ENCODE results near the gene ARID3B.

Gene ARID3B

DNA sequence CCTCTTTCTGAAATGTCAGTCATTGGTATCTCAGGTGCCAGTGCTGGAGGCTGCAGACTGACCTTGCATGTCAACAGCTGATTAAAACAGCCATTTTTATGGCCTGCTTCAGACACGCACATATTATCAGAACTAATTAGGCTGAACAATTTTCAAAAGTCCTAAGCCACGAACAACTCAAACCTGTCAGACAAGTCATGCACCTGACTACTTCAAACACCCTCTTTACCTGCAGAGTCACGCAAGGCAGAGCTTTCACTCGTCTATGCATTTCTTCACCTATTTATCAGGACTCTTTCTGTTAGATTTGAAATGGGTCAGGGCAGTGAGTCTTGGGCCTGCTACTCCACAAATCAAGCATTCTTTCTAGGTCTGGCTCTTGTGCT is 101.3 kb downstream of the ARID3B start:
- DNase-seq (ENCODE audit: low read depth) = no peak

DNA sequence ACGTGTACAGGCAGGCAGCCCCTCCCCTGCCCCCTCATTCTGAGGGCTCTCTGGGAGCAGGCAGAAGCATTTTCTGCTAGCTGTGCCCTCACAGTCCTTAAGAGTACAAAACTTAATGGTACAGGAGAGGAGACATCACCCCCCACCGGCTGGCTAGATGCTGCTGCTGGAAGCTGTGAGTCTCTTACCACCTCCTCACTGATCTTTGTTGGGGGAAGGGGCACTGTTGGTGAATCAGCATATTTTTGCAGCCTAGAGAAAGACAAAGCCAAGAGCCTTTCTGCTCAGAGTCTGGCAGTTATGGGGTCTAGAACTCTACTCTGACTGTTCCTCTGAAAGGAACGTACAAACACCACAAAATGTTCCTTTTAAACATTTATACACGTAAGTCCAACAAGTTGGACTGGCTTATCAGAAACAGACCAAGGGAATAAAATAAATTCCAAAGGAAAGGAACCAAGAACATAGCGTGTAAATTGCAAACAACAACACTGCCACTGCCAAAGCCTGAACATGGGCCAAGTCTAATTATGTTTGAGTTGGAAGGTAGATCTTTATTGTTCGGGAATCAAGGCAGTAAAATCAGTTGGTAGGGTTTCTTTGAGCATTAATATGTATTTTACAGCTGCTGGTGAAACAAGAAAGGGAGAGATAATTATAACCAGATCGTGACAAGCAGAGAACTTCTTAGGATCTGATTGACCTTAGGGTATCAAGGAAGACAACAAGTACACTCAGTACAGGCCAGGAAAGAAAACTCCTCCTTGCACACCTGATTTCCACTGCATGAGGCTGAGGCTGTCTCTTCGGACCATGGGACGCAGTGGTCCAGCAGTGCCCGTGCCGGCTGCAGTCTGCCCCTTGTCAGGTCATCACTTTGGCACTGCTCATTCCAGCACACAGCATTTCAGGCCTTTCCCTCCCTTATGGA is 102.0 kb downstream of the ARID3B start:
- DNase-seq (ENCODE audit: low read depth) = no peak

DNA sequence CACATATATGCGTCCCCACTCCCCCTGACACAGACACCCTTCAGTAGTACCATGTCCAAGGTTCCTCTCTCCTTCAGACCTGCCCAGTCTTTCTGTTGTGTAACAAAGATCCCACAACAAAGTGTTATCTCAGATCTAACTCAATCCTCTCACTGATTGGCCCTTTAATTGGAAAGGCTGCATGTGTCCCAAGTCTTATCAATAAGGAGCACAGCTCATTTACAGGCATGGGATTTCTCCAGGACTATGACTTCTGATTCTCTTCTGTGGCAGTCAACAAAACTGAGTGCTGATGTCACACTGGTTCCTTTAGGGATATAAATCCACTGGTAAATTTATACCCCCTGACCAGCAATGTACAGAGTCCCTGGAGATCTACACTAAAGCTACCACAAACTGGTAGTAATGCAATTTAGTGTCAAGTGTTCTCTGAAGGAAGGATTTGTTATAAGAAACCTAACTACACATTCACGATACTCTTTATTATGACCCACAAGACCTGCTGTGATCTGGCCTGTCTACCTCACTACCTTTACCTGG is 102.7 kb downstream of the ARID3B start:
- DNase-seq (ENCODE audit: low read depth) = no peak

DNA sequence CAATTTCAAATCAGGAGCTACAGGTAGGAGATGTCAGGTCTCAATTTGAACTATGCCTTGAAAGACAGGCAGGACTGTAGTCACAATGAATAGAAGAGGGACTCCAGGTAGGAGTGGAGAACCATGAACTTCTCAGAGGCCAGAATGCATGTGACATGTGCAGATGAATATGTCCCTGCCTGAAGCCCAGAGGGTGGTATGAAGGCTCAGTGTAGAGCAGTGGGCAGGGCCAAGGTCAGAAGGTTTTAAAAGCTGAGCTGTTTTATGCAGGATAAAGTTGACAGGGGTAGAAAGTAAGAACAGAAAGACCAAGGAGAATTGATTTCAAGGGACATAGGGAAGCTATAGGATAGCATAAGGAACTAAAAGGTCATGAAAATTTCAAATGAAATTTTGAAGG is 105.5 kb downstream of the ARID3B start:
- DNase-seq (ENCODE audit: low read depth) = no peak

Data from stimulated activated CD8-positive, alpha-beta memory T cell treated with anti-CD3 and anti-CD28 coated beads, Interleukin-7, amount 100 ng/mL, for 24 hours (primary cell).